GM21526 (cell line): Measurements from ENCODE around the gene ENTHD1.
A peak's percentile ranks its signal among the peaks of the same experiment; 100 is the strongest.
"Not testable (repeated sequence)": the region's sequence is repeated elsewhere in the genome, so short reads cannot be mapped to it uniquely, and the experiment has no call there.

ENCODE experiments used
- ATAC-seq: cut with Tn5 transposase; IDR thresholded peaks from one replicate; pipeline ENCODE4 v1.9.1; 2021; ENCODE audit warnings: moderate library complexity; ENCODE audit not compliant: unreplicated experiment, low FRiP score

The ENTHD1 gene

DNA sequence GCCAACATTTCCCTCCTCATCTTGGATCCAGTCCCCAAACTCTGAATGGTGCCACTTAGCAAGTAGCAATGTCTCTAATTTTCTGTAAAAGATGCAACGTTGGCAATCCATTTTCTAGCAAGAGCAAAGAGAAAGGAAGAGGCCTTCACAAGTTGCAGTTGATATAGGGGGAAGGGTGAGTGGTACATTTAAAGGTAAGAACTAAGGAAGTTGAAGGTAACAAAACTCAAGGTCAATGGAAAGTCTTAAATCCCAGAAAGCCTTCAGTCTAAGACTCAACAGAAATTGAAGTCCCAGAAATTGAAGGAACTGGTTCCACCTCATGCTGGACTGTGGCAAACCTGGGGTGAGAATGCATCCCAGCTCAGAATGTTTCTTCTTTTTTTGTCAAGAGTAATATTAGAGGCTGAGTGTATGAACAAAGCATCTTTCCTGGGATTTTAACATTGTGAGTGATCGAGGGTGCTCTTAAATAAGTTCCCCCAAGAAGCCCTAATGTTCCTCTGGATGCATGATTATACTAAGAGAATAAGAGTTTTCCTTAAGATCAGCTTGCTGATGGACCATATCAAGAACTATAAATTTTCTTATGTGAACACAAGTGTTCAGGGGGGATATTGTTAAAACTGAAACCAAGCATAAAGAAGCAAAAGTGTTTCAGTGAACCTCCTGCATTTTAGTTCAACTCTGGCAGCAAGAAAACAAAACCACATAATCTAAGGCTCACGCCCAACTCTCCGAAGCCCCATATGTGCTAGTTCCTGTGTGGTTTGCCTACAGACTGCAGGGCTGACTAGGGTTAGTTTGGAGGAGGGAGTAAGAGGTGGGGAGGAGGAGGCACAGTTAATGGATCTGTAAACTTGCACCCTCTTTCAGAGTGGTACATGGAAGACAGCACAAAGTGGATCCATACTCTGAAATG is 7.0 kb upstream of the ENTHD1 start, which contains the start of gene GRAP2:
GRAP2 (plus strand) TSS at position 779 of the 922 bp plus-strand sequence. CDS start 46,023 bp downstream, outside the sequence.
- peak; percentile 63 for ATAC-seq

DNA sequence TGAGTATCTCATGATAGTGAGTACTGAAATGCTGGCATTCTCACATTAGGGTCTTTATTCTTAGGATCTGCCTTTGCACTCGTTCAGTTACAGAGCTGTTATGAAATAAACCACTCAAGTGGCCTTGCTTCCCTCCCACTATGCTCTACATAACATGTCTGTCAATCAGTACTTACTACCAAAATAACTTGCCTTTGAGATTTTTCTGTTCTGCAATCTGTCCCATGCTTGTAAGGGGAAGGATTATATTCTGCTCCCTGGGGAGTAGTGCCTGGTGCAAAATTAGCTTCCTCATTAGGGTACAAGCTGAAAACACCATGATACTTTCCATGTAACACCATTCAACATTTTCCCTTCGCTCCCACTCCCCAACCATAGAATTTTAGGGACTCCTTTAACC is 5.4 kb upstream of the ENTHD1 start:
- no peak for ATAC-seq

DNA sequence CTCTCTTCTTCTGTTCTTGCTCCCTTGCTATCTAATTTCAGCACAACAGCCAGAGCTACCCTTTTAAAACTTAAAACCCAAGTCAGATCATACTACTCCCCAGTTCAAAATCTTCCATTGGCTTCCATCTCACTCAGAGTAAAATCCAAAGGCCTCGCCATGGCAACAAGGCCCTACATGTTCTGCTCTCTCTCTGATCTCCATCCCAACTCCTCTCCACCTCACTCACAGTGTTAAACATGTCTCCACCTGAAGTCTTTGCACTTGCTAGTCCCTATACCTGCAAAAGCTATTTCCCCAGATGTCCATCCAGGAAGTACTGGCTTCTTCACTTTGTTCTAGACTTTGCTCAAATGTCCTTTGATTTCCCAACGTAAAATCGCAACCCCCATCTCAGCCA is 4.3 kb upstream of the ENTHD1 start:
- ATAC-seq = no peak

GRCh38 chr22:39896313-39896996 is 2.9 kb upstream of the ENTHD1 start:
- ATAC-seq = no peak

DNA sequence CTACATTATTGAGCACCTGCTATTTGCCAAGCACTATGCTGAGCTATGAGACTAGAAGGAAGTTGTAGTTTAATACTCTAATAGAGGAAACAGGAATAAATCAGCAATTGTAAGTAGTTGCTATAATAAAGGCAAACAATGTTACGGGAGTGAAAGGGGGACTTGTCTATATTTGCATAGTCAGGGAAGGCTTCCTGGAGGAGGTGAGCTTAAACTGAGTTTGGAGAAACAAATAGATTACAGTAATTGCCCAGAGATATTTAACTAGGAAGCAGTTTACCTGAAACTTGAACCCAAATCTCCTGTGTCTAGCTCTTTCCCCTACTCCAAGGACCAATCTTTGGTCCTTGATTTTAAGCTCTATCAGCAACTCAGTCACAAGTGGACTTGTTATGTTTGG is 2.1 kb upstream of the ENTHD1 start:
- no peak for ATAC-seq

DNA sequence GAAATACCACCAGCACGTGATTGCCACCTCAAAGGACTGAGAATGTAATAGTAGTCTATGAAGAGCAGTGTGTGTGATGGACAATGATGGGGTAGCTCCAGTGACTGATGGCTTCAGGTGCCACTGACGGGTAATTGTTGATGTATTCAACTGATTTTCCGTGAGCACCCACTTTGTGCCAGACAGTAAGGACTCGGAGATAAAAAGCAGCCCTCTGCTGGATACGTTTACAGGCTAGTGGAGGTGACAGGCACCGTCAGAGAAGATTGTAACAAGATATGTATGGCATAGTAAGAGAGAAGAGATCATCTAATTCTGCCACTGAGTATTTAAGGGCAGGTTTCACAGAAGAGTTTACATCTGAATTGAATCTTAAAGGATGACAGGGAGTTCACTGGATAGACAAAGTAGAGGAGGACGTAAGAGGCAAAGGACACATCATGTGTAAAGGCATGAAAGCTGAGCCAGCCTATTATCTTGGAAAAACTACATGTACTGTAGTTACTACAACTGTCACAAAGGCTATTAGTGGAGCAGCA is 1.1 kb upstream of the ENTHD1 start:
- no peak for ATAC-seq

- ATAC-seq = not testable (repeated sequence)
Observed at GRCh38 chr22:39889924-39890323, 3.6 kb downstream of the ENTHD1 start.

GRCh38 chr22:39883057-39883456 is 10.5 kb downstream of the ENTHD1 start:
- no peak for ATAC-seq

DNA sequence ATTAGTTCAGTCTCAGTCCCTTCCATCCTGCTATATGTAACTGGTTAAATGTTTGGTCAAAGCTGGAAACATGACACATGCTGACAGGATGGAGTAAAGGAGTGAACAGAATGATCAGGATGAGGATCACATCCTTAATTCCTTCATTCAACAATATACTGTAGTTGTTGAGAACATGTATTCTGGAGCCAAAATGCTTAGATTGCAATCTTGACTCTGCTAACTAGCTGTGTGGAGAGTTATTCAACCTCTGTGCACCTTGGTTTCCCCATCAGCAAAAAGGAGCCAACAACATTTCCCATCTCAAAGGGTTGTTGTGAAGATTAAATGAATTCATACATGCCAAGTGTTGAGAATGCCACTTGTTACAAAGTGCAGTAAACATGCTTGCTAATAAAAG is 12.8 kb downstream of the ENTHD1 start:
- no peak for ATAC-seq

DNA sequence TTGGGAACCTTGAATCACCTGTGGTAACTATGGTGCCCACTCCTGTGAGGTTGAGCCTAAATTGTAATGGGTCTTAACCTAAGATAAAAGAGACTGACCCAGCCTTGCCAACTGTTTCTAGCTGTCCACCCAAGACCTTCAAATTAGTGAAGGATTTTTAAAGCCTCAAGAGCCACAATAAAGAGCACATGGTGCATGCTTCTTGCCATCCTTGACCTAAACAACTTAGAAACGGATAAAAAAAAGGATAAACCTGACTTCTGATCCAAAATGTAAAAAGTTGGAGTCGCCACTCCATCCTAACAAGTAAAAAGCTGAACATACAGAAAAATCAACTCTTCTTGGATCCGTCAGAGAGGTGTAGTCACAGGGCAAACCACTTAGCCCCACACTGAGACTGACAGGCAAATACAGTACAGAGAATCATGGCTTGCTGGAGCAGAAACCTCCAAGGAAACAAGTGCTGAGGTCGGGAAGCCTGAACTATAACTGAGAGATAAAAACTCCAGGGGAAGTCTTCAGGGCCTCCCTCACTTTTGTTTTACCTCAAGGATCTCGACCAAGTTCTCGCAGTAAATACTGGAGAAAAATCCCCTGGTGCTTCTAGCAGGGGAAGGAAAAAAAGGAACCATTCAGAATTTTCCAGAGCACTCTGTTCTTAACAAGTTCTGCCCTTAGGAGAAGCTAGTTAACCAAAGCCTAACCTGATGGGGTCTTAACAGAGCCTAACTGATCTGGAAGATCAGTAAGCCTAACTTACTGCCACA is 16.3 kb downstream of the ENTHD1 start:
- no peak for ATAC-seq

DNA sequence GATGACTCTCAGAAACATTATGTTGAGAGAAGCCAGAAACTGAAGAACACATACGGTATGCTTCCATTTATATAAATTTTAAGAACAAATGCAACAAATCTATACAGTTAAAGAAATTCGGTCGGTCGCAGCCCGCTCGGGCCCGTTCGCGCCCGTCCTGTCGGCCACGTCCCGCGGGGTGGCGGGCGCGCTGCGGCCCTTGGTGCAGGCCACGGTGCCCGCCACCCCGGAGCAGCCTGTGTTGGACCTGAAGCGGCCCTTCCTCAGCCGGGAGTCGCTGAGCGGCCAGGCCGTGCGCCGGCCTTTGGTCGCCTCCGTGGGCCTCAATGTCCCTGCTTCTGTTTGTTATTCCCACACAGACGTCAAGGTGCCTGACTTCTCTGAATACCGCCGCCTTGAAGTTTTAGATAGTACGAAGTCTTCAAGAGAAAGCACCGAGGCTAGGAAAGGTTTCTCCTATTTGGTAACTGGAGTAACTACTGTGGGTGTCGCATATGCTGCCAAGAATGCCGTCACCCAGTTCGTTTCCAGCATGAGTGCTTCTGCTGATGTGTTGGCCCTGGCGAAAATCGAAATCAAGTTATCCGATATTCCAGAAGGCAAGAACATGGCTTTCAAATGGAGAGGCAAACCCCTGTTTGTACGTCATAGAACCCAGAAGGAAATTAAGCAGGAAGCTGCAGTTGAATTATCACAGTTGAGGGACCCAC is 18.2 kb downstream of the ENTHD1 start:
- ATAC-seq = not testable (repeated sequence)

GRCh38 chr22:39873965-39874364 is 19.6 kb downstream of the ENTHD1 start:
- ATAC-seq = no peak

DNA sequence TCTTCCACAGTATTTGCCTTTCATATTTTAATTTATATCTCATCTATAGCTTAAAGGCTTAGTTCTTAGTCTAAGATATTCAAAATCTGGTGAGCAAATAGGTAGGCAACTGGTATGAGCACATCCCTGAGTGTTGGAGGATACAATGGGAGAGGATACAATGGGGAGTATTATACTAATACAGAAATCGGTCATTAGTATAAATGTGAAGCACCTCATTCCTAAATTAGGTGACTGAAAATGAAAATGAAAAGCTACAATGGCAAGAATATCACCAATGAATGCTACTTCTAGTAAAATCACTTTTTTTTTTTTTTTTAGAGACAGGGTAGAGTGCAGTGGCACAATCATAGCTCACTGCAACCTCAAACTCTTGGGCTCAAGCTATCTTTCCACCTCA is 21.0 kb downstream of the ENTHD1 start:
- no peak for ATAC-seq

DNA sequence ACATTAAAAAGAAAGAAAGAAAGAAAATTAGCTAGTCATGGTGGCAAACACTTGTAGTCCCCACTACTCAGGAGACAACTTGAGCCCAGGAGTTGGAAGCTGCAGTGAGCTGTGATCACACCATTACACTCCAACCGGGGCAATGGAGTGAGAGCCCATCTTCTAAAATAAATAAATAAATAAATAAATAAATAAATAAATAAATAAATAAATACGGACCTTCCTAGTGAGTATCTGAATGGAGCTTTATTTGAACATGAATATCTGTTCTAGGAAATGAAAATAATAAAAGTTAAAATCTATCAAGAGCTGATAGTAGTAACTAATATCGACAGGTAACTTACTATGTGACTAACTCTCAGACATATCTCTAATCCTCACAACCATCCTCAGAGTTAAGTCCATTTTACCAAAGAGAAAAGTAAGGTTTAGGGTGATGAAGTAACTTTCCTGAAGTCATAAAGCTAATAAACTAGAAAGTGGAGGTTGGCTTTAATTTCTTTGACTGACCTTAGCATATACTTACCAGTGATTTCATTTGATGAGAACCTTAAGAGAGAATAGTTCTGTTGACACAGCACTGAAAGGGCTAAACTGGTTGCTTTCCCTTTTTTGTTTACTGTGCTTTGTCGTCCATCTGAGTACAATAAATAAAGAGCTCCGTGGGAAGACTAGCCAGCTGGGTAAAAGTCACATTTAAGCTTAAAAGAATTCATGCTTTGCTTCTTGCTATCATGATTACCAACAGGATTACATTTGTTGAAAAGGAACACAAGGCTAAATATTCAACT is 22.4 kb downstream of the ENTHD1 start:
- ATAC-seq = no peak

GRCh38 chr22:39869797-39870196 is 23.8 kb downstream of the ENTHD1 start:
- not testable (repeated sequence) for ATAC-seq

GRCh38 chr22:39868741-39869140 is 24.8 kb downstream of the ENTHD1 start:
- no peak for ATAC-seq

GRCh38 chr22:39859903-39860588 is 33.5 kb downstream of the ENTHD1 start:
- ATAC-seq = no peak

DNA sequence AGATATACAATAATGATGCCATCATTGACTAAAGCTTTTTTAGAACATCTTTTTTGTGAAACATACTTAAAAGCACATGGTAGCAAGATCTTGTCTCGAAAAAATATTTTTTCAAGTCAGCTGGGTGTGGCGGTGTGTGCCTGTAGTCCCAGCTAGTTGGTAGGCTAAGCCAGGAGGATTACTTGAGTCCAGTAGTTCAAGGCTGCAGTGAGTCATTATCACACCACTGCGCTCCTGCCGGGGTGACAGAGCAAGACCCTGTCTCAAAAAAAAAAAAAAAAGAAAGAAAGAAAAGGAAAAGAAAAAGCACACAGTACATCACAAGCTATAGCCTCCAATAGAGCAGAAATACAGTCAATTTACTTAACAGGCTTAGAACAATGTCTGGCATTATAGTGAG is 37.0 kb downstream of the ENTHD1 start:
- no peak for ATAC-seq

- ATAC-seq = no peak
Observed at GRCh38 chr22:39852799-39853198, 40.8 kb downstream of the ENTHD1 start.
